SJCRH30 (cell line): ENCODE measurements around the gene NFIB. TPM values are rescaled to one million over a fixed set of nuclear protein-coding genes. Genes with fewer than 3 reads are reported as not detected.

ENCODE experiments used
- DNase-seq, 2 experiments: peaks; one replicate each; pipeline ENCODE4 v3.0.0-alpha.2; 2015 to 2020
- H3K27ac ChIP-seq: fragments of 250-450 bp; sonication (Bioruptor Pico); 2 replicates; pipeline ENCODE4 v1.5.1; 2020; ENCODE audit warnings: mild to moderate bottlenecking, moderate library complexity
- H3K27me3 ChIP-seq: fragments of 250-450 bp; sonication (Bioruptor Pico); 2 replicates; pipeline ENCODE4 v1.5.1; 2020; ENCODE audit warnings: mild to moderate bottlenecking, moderate library complexity
- H3K36me3 ChIP-seq: fragments of 250-450 bp; sonication (Bioruptor Pico); 2 replicates; pipeline ENCODE4 v1.5.1; 2020; ENCODE audit warnings: mild to moderate bottlenecking, moderate library complexity
- H3K4me1 ChIP-seq: fragments of 250-450 bp; sonication (Bioruptor Pico); 2 replicates; pipeline ENCODE4 v1.5.1; 2020; ENCODE audit warnings: mild to moderate bottlenecking, moderate library complexity
- H3K4me3 ChIP-seq: fragments of 250-450 bp; sonication (Bioruptor Pico); 2 replicates; pipeline ENCODE4 v1.5.1; 2020; ENCODE audit warnings: mild to moderate bottlenecking, moderate library complexity
- H3K9me3 ChIP-seq: fragments of 250-450 bp; sonication (Bioruptor Pico); replicated peaks from 2 replicates; pipeline ENCODE4 v1.5.1; 2020; ENCODE audit warnings: mild to moderate bottlenecking, moderate library complexity
- total RNA-seq: library from RNA; depleted of rRNA; stranded (reverse); fragments of >200 nt; shearing (Covaris generic); gene quantifications from 2 replicates; pipeline ENCODE4 v1.2.3, GENCODE V29; 2014

The NFIB gene
- total RNA-seq, 1 experiment from 2014 or later, result 48.1 TPM

DNA sequence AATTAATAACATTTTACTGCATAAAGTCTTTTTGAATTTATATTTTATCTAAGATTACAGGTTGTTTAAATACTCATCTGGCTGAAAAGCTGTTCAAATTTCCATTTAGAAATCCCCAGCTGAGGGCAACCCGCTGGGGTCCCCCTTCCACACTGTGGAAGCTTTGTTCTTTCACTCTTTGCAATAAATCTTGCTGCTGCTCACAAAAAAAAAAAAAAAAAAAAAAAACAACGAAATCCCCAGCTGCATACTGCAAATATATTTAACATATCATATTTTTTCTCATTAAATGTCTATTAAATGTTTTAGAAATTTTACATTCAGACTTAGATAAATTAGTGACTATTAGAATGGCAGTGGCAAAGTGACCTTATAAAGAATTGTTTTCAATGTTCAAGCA, 172.2 kb downstream of the NFIB start:
- Histone ChIP-seq H3K9me3 (no peaks in the 10 kb centered on the region), H3K36me3 (peaks cover 3% of the 10 kb centered on the region; the same call in 1 of the 2 replicates), H3K4me3 (no peak overlapping the region), H3K4me1 (no peaks in the 10 kb centered on the region; the same call in 1 of the 2 replicates), H3K27ac (no peak overlapping the region), H3K27me3 (no peaks in the 10 kb centered on the region)
- no peak for DNase-seq

- Histone ChIP-seq H3K27me3 (no peaks in the 10 kb centered on the region), H3K4me1 (no peaks in the 10 kb centered on the region; the same call in 1 of the 2 replicates), H3K4me3 (no peak overlapping the region), H3K36me3 (peaks cover 3% of the 10 kb centered on the region; the same call in 1 of the 2 replicates), H3K27ac (no peak overlapping the region), H3K9me3 (no peaks in the 10 kb centered on the region)
- DNase-seq, result no peak
These were observed 173.7 kb downstream of the NFIB start for GRCh38 chr9:14140096-14140697.

DNA sequence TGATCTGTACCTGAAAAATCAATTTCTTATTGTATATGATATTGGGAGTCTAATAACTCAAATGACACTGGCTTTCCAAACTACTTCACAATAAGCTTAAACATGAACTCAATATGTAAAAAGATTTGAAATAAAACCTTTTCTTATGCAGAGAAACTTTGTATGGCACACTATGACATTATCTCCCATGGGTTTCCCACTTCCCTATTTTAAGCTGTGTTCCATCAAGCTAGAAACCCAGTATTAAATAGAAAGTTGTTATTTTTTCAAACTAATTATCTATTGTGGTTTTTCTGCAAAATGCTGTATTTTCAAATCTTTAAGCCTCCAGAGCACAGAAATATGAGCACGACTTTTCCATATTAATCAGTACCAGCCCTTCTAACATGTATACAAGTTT, 174.7 kb downstream of the NFIB start:
- Histone ChIP-seq H3K27me3 (no peaks in the 10 kb centered on the region), H3K4me1 (no peaks in the 10 kb centered on the region; the same call in 1 of the 2 replicates), H3K36me3 (peaks cover 3% of the 10 kb centered on the region; the same call in 1 of the 2 replicates), H3K27ac (no peak overlapping the region), H3K9me3 (no peaks in the 10 kb centered on the region), H3K4me3 (no peak overlapping the region)
- DNase-seq, result no peak

- no peak overlapping the region for H3K4me3 ChIP-seq
- no peak for DNase-seq
- H3K27me3 ChIP-seq, result no peaks in the 10 kb centered on the region
- H3K36me3 ChIP-seq, result peaks cover 15% of the 10 kb centered on the region
- H3K9me3 ChIP-seq, result no peaks in the 10 kb centered on the region
- H3K4me1 ChIP-seq, result no peaks in the 10 kb centered on the region; the same call in 1 of the 2 replicates
- no peak overlapping the region for H3K27ac ChIP-seq
These were observed 177.1 kb downstream of the NFIB start for GRCh38 chr9:14136646-14137370.

DNA sequence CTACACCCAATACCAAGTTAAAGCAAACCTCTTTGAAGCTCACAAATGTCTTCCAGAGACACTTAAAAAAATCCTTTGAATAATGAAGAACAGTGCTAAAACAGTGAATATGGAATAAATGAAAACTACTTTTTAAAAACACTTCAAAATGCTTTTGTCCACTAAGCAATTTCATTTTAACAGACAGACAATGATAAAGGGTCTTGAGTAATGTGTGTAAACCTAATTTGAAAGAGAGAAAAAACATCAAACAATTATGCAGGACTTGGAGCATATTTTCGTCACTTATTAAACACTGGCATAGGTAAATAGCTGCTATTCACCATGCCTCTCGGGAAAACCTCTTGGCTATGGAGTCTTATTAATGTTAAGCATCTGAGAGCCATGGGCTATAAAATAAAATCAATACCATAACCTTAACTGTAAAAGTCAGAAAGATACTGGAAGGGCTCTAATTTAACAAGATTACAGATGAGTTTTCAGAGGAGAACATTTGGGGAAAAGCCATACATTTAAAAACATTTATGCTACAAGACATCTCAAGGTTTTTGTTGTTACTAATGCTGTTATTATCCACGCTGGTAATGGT, 177.8 kb downstream of the NFIB start:
- DNase-seq, result no peak
- Histone ChIP-seq H3K4me1 (no peaks in the 10 kb centered on the region; the same call in 1 of the 2 replicates), H3K36me3 (peaks cover 15% of the 10 kb centered on the region), H3K27ac (no peak overlapping the region), H3K27me3 (no peaks in the 10 kb centered on the region), H3K9me3 (no peaks in the 10 kb centered on the region), H3K4me3 (no peak overlapping the region)

- H3K4me1 ChIP-seq, result no peaks in the 10 kb centered on the region; the same call in 1 of the 2 replicates
- no peaks in the 10 kb centered on the region for H3K27me3 ChIP-seq
- H3K4me3 ChIP-seq, result no peak overlapping the region
- no peak overlapping the region for H3K27ac ChIP-seq
- no peak for DNase-seq
- H3K36me3 ChIP-seq, result peaks cover 15% of the 10 kb centered on the region
- H3K9me3 ChIP-seq, result no peaks in the 10 kb centered on the region
These were observed 178.5 kb downstream of the NFIB start for GRCh38 chr9:14135421-14135820.

- no peak overlapping the region for H3K4me3 ChIP-seq
- peaks cover 15% of the 10 kb centered on the region for H3K36me3 ChIP-seq
- H3K27me3 ChIP-seq, result no peaks in the 10 kb centered on the region
- no peaks in the 10 kb centered on the region; the same call in 1 of the 2 replicates for H3K4me1 ChIP-seq
- no peak for DNase-seq
- H3K9me3 ChIP-seq, result no peaks in the 10 kb centered on the region
- H3K27ac ChIP-seq, result no peak overlapping the region
These were observed 180.5 kb downstream of the NFIB start for GRCh38 chr9:14133394-14133793.

- Histone ChIP-seq H3K4me1 (no peaks in the 10 kb centered on the region; the same call in 1 of the 2 replicates), H3K27me3 (no peaks in the 10 kb centered on the region), H3K36me3 (peaks cover 17% of the 10 kb centered on the region), H3K9me3 (no peaks in the 10 kb centered on the region), H3K27ac (no peak overlapping the region), H3K4me3 (no peak overlapping the region)
- no peak for DNase-seq
These were observed 181.2 kb downstream of the NFIB start for GRCh38 chr9:14132775-14133174.

- Histone ChIP-seq H3K9me3 (no peaks in the 10 kb centered on the region), H3K4me3 (no peak overlapping the region), H3K4me1 (no peaks in the 10 kb centered on the region; the same call in 1 of the 2 replicates), H3K36me3 (peaks cover 17% of the 10 kb centered on the region), H3K27ac (no peak overlapping the region), H3K27me3 (no peaks in the 10 kb centered on the region)
- no peak for DNase-seq
These were observed 182.4 kb downstream of the NFIB start for GRCh38 chr9:14131356-14132088.

- DNase-seq, result no peak
- H3K4me3 ChIP-seq, result no peak overlapping the region
- no peaks in the 10 kb centered on the region; the same call in 1 of the 2 replicates for H3K9me3 ChIP-seq
- H3K4me1 ChIP-seq, result no peaks in the 10 kb centered on the region
- H3K27ac ChIP-seq, result no peak overlapping the region
- H3K36me3 ChIP-seq, result peaks cover 12% of the 10 kb centered on the region
- H3K27me3 ChIP-seq, result no peaks in the 10 kb centered on the region
These were observed 186.3 kb downstream of the NFIB start for GRCh38 chr9:14127656-14128055.

DNA sequence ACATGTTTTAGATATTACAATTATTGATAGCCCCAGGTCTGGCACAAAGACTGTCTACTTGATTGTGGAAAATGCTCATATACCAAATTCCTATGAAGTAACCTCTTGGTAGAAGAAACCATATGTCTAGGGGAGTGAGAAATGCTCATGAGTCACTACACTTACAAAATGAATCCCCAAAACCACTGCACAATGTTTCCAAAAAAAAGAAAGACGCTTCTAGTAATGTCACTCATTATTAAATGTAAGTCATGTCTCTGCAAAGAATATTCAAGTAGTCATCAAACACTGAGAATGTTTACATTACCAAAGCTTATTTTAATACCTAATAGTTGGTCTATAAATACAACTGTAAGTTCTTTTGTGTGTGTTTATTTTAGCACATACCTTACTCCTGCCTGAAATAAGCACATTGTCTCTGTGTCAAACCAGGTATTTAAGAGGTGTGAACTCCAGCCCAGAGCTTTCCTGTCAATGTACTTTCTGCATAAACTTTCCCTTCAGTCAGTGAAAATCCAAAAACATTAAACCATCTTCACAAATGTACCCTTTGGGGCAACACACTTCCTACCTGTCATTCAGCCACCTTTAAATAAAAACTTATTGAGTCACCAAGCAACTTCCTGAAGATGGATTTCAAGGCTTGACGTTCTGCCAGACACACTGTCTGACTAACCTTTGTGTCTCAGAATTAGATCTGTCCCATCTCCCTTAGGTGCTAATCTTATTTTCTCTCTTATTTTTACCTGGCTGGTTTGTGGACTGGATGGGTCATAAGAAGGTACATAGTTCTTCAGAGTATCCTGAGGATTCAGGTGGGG, 194.0 kb downstream of the NFIB start:
- H3K27me3 ChIP-seq, result no peaks in the 10 kb centered on the region
- no peak overlapping the region for H3K4me3 ChIP-seq
- no peaks in the 10 kb centered on the region; the same call in 1 of the 2 replicates for H3K9me3 ChIP-seq
- no peak overlapping the region for H3K27ac ChIP-seq
- H3K4me1 ChIP-seq, result no peaks in the 10 kb centered on the region
- peaks cover 43% of the 10 kb centered on the region for H3K36me3 ChIP-seq
- DNase-seq, result no peak

DNA sequence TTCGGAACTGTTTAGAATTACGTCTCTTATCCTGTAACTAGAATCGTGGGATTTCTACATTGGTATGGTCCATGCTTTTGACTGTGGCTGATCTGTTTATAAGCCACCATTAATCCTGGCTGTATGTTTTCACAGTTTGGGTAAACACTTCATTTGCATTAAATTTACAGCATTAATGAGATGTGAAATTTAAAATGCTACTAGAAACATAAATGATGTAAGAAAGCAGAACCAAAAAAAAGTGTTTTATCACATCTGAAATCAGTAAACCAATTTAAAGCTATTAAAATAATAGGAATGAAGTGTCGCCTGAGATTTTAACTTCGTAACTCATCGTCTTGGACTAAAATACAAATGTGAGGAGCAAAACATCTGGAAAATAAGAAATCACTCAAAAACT, 201.7 kb downstream of the NFIB start:
- Histone ChIP-seq H3K36me3 (peaks cover 60% of the 10 kb centered on the region), H3K4me3 (no peak overlapping the region), H3K27ac (no peak overlapping the region), H3K4me1 (no peaks in the 10 kb centered on the region), H3K9me3 (no peaks in the 10 kb centered on the region), H3K27me3 (no peaks in the 10 kb centered on the region)
- no peak for DNase-seq

DNA sequence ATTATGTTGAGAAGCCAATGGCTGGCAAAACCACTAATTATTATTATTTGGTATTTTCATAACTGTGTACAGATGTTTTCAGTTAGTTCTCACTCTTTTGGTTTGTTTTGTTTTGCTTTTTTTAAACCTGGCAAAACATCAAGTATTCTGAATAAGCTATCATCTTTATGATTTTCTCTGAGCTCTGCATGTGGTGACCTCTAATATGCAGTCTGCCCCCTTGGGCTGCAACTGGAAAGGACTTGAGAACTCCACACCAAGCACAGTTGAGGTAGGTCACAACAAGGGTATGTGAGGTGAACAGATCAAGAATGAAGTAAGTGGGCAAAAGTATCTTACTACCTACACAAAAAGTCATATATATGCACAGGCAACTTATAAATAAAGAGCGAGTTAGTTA, 202.2 kb downstream of the NFIB start:
- no peak for DNase-seq
- peaks cover 57% of the 10 kb centered on the region for H3K36me3 ChIP-seq
- no peak overlapping the region for H3K4me3 ChIP-seq
- no peaks in the 10 kb centered on the region for H3K4me1 ChIP-seq
- H3K27me3 ChIP-seq, result no peaks in the 10 kb centered on the region
- no peaks in the 10 kb centered on the region for H3K9me3 ChIP-seq
- H3K27ac ChIP-seq, result no peak overlapping the region

DNA sequence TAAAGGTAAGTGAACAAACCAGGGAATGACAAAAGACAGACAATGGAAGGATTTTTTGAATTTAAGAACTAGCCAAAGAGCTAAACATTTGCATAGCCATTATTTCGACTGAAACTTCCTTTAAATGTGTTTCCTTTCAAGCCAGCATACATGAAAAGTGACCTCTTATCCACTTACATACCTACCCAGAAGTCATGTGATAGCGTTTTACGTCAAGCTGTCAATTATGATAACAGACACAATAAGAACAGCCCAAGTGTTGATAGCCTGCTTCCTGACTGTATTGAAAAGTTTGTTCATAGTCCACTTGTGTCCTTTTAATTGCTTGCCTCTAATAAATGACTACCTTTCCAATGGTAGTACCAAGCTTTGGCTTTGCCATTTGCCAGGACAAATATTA, 206.0 kb downstream of the NFIB start:
- peaks cover 24% of the 10 kb centered on the region for H3K36me3 ChIP-seq
- DNase-seq, result no peak
- H3K27me3 ChIP-seq, result no peaks in the 10 kb centered on the region
- no peaks in the 10 kb centered on the region for H3K9me3 ChIP-seq
- H3K4me1 ChIP-seq, result peaks cover 6% of the 10 kb centered on the region
- H3K4me3 ChIP-seq, result no peak overlapping the region
- H3K27ac ChIP-seq, result no peak overlapping the region
